Fibroblast of the aortic adventitia (primary cell): ENCODE data around the gene ZNF469. TPM values are rescaled to one million over a fixed set of nuclear protein-coding genes. Genes with fewer than 3 reads are reported as not detected.
"Not testable (repeated sequence)": the region's sequence is repeated elsewhere in the genome, so short reads cannot be mapped to it uniquely, and the experiment has no call there.

Experiments used
- DNase-seq: peaks from one replicate; pipeline ENCODE4 v3.0.0-alpha.2; 2010; ENCODE audit warnings: low read depth
- H3K4me3 ChIP-seq: 2 replicates; pipeline ENCODE4 v1.5.1; 2011; ENCODE audit warnings: low read depth, mild to moderate bottlenecking, control low read depth, low read length, moderate library complexity
- total RNA-seq: library from RNA; depleted of rRNA; stranded (reverse); fragments of >200 nt; gene quantifications from 2 replicates; pipeline ENCODE4 v1.2.3, GENCODE V29; 2012; ENCODE audit warnings: low replicate concordance
- TF ChIP-seq, protein P1 (sequence below): IDR thresholded peaks from 2 replicates; pipeline ENCODE4 v1.5.1; 2011; ENCODE audit warnings: mild to moderate bottlenecking, low read length, control low read depth, inconsistent platforms; ENCODE audit not compliant: insufficient read depth

Gene ZNF469
- total RNA-seq, 1 donor, result 7.0 TPM

DNA sequence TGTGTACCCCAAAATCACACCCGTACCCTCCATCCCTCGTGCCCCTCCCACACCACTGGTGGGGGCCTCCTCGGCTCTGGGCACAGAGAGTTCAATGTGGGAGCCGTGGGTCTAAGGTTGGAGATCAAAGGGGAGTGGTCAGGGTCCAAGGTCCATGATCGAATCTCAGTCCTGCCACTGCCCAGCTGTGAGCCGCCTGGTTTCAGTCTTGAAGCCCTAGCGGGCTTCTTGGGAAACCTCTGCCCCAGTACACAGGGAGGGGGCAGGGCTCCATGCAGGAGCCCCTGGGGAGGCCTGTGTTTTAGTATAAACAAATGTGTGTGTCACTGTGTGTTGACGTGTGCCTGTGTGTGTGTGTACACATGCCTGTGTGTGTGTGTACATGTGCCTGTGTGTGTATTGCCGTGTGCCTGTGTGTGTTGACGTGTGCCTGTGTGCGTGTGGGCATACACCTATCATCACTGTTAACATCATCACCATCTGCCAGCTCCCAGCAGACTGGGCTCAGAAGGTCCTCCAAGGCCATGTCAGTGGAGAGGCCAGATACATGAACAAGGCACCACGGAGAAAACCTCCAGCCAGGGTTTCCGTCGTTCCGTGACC, 26.5 kb upstream of the ZNF469 start:
- TF ChIP-seq, protein P1, sequence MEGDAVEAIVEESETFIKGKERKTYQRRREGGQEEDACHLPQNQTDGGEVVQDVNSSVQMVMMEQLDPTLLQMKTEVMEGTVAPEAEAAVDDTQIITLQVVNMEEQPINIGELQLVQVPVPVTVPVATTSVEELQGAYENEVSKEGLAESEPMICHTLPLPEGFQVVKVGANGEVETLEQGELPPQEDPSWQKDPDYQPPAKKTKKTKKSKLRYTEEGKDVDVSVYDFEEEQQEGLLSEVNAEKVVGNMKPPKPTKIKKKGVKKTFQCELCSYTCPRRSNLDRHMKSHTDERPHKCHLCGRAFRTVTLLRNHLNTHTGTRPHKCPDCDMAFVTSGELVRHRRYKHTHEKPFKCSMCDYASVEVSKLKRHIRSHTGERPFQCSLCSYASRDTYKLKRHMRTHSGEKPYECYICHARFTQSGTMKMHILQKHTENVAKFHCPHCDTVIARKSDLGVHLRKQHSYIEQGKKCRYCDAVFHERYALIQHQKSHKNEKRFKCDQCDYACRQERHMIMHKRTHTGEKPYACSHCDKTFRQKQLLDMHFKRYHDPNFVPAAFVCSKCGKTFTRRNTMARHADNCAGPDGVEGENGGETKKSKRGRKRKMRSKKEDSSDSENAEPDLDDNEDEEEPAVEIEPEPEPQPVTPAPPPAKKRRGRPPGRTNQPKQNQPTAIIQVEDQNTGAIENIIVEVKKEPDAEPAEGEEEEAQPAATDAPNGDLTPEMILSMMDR, result no peak
- H3K4me3 ChIP-seq, result no peak overlapping the region
- no peak for DNase-seq

DNA sequence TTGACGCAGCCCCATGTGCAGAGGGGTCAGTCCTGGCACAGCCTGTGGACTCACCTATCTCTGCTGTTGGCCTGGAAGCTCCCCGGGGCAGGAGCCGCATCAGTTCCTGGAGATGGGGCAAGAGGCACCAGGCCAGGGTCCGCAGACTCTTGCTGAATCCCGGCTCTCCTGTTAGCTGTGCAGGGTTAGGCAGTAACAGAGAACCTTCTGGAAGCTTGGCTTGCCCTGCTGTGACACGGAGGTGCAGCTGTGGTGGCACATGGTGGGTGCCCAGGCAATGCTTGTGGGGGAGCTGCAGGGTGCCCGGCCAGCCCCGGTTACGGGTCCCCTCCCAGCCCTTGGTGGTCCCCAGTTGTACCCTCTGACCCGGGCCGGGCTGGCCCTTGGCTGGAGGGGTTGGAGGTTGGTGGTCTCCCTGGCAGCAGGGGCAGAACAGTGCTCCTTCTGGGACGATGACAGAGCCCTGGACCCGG, 26.0 kb upstream of the ZNF469 start:
- DNase-seq, result no peak
- no peak overlapping the region for H3K4me3 ChIP-seq
- TF ChIP-seq, protein P1, result no peak

DNA sequence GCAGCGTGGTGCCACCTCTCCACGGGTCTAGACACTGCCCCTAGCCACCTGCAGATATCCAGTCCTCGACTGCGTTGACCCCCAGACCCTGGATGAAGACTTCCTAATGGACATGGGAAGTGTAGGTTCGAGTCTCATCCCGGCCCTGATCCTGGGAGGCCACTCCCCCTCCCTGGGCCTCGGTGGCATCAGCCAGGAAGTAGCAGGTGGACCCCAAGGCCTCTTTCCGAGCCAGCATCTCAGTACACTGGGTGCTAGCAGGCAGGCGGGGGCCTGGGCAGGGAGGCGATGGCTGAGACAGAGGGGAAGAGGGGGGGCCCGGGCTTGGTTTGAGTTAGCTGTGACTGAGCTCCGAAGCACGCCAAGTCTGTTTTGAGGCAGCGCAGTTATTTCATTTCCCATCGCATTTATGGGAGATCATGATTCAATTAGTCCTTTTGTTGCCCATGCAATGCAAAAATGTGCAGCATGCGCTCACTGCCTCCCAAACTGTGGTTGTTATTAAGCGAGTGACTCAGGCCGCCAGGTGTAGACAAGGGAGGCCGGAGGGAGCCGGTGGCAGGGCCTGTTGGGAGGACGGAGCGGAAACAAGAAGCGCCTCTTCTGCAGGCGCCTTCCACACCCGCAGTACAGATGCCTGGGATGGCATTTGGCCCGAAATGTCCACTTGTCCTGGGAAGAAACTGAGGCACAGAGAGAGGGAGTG, 25.3 kb upstream of the ZNF469 start:
- TF ChIP-seq, protein P1, result no peak
- H3K4me3 ChIP-seq, result no peak overlapping the region
- DNase-seq, result no peak

DNA sequence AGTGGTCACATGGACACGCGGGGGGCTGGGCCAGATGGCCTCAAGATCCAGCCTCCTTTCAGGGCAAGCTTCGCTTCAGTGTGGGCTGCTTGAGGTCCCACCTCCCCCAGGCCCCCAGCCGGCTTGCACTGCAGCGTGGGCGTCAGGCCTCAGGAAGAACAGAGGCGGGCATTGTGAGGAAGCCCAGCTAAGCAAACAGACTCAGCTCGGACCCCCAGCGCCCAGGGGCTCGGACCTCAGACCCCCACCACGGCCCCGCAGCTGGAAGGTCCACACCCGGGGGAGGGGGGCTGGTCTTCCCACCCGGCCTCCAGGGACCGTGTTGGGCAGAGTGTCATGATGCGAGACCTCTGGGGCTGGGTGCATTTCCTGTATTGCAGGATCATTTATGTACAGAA, 24.7 kb upstream of the ZNF469 start:
- no peak for DNase-seq
- TF ChIP-seq, protein P1, result no peak
- H3K4me3 ChIP-seq, result no peak overlapping the region

DNA sequence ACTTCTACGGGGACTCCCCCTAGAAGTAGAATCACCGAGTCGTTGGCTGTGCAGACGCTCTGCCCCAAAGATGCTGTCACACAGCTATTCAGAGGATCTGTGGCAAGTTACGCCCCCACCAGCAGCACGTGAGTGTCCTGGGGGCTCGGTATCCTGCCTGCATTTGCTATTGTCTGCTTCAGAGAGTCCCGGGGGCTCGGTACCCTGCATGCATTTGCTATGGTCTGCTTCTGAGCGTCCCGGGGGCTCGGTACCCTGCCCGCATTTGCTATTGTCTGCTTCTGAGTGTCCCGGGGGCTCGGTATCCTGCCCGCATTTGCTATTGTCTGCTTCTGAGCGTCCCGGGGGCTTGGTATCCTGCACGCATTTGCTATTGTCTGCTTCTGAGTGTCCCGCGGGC, 23.8 kb upstream of the ZNF469 start:
- TF ChIP-seq, protein P1, result no peak
- no peak overlapping the region for H3K4me3 ChIP-seq
- no peak for DNase-seq

DNA sequence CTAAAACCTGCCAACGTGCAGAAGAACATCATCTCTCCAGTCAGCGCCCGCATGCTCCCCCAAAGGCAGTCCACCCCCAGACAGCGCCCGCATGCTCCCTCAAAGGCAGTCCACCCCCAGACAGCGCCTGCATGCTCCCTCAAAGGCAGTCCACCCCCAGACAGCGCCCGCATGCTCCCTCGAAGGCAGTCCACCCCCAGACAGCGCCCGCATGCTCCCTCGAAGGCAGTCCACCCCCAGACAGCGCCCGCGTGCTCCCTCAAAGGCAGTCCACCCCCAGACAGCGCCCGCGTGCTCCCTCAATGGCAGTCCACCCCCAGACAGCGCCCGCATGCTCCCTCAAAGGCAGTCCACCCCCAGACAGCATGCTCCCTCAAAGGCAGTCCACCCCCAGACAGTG, 22.4 kb upstream of the ZNF469 start:
- DNase-seq, H3K4me3 ChIP-seq: not testable (repeated sequence)

DNA sequence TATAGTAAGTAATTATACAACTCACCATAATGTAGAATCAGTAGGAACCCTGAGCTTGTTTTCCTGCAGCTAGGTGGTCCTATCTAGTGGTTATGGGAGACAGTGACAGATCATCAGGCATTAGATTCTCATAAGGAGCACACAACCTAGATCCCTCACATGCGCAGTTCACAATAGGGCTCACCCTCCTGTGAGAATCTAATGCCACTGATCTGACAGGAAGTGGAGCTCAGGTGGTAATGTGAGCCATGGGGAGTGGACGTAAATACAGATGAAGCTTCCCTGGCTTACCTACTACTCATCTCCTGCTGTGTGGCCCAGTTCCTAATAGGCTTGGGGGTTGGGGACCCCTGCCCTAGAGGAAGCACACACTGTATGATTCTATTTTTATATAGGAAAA, 21.8 kb upstream of the ZNF469 start:
- no peak overlapping the region for H3K4me3 ChIP-seq
- TF ChIP-seq, protein P1, result no peak
- no peak for DNase-seq
